Tibial artery (tissue), 4 donors: Measurements from ENCODE around the gene GALK2.

Experiments used
- DNase-seq, 2 donors: peaks; one replicate each; pipeline ENCODE4 v3.0.0-alpha.2; 2019
- H3K27ac ChIP-seq, 2 donors: fragments of 200-600 bp; sonication (generic) in 1 of 2; 1 replicate in 1 of 2; 2 replicates in 1 of 2; pipeline ENCODE4 v1.5.1; 2018 to 2019; ENCODE audit warnings: mild to moderate bottlenecking in 1 of 2
- H3K27me3 ChIP-seq, 2 donors: fragments of 200-600 bp; sonication (generic) in 1 of 2; one replicate each; pipeline versions ENCODE4 v1.5.1 to v1.6.0; 2016 to 2019
- H3K36me3 ChIP-seq, 3 donors: fragments of 200-600 bp; sonication (generic) in 2 of 3; one replicate each; pipeline ENCODE4 v1.5.1; 2016 to 2019; ENCODE audit warnings: mild to moderate bottlenecking in 2 of 3
- H3K4me1 ChIP-seq, 4 donors: fragments of 200-600 bp; sonication (generic) in 2 of 4; 1 replicate in 3 of 4; 2 replicates in 1 of 4; pipeline ENCODE4 v1.5.1; 2016 to 2019
- H3K4me3 ChIP-seq, 2 donors: fragments of 200-600 bp; sonication (generic) in 1 of 2; 1 replicate in 1 of 2; 2 replicates in 1 of 2; pipeline ENCODE4 v1.5.1; 2018 to 2019; ENCODE audit warnings: mild to moderate bottlenecking in 2 of 2
- H3K9me3 ChIP-seq, 3 donors: fragments of 200-600 bp; sonication (generic) in 1 of 3; one replicate each; pipeline ENCODE4 v1.5.1; 2016 to 2019
- CTCF ChIP-seq, 2 experiments: fragments of 200-600 bp in 1 of 2; fragments of 450-650 bp in 1 of 2; IDR thresholded peaks; one replicate each; pipeline ENCODE4 v1.5.1; 2017 to 2019; ENCODE audit warnings: antibody characterized with exemption in 2 of 2, mild to moderate bottlenecking in 1 of 2, moderate library complexity in 1 of 2
- intact Hi-C: fragments of 100-400 bp; cut with DNase I; formaldehyde crosslinking; loops from one replicate; pipeline ENCODE4 v1.15.0; 2023; ENCODE audit warnings: low total_unique reads

The GALK2 gene

DNA sequence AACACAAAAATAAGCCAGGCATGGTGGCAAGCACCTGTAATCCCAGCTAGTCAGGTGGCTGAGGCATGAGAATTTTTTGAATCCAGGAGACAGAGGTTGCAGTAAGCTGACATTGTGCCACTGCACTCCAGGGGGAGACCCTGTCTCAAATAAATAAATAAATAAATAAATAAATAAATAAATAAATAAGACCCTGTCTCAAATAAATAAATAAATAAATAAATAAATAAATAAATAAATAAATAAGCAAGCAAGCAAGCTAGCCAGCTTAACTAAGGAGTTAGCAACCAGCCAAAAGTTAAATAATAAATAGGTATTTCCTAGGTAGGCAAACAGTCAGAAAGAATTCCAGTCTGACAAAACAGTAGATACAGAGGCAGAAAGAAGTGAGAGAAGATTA is 123.9 kb downstream of the GALK2 start:
- Histone ChIP-seq H3K27me3 (no peaks in the 10 kb centered on the region), H3K27ac (no peak overlapping the region), H3K4me1 (peaks cover 0 to 1% (median 0%) of the 10 kb centered on the region in 4 donors), H3K36me3 (peaks cover 0 to 28% (median 18%) of the 10 kb centered on the region in 3 donors), H3K9me3 (no peaks in the 10 kb centered on the region), H3K4me3 (no peak overlapping the region)
- TF ChIP-seq CTCF (IDR thresholded peaks at IDR 0.05), result no peak
- intact Hi-C loops, result no loop called here
- DNase-seq, result no peak

GRCh38 chr15:49296258-49296657 is 126.2 kb downstream of the GALK2 start:
- Histone ChIP-seq H3K27ac (no peak overlapping the region), H3K4me3 (no peak overlapping the region), H3K36me3 (peaks cover 0 to 28% (median 18%) of the 10 kb centered on the region in 3 donors), H3K9me3 (no peaks in the 10 kb centered on the region), H3K4me1 (no peaks in the 10 kb centered on the region), H3K27me3 (no peaks in the 10 kb centered on the region)
- no peak for TF ChIP-seq CTCF (IDR thresholded peaks at IDR 0.05)
- intact Hi-C loops, result no loop called here
- DNase-seq, result no peak

- Histone ChIP-seq H3K4me1 (no peaks in the 10 kb centered on the region), H3K4me3 (no peak overlapping the region), H3K36me3 (peaks cover 0 to 22% (median 10%) of the 10 kb centered on the region in 3 donors), H3K27ac (no peak overlapping the region), H3K9me3 (no peaks in the 10 kb centered on the region), H3K27me3 (no peaks in the 10 kb centered on the region)
- TF ChIP-seq CTCF (IDR thresholded peaks at IDR 0.05), result no peak
- intact Hi-C loops, result no loop called here
- no peak for DNase-seq
Observed at GRCh38 chr15:49297584-49297983, 127.5 kb downstream of the GALK2 start.

- H3K9me3 ChIP-seq, result no peaks in the 10 kb centered on the region
- DNase-seq, result no peak
- H3K27me3 ChIP-seq, result no peaks in the 10 kb centered on the region
- peaks cover 17 to 24% (median 20%) of the 10 kb centered on the region in 3 donors for H3K36me3 ChIP-seq
- no peaks in the 10 kb centered on the region for H3K4me1 ChIP-seq
- H3K4me3 ChIP-seq, result no peak overlapping the region
- intact Hi-C loops, result no loop called here
- no peak for TF ChIP-seq CTCF (IDR thresholded peaks at IDR 0.05)
- H3K27ac ChIP-seq, result no peak overlapping the region
Observed at GRCh38 chr15:49300856-49301255, 130.8 kb downstream of the GALK2 start.

DNA sequence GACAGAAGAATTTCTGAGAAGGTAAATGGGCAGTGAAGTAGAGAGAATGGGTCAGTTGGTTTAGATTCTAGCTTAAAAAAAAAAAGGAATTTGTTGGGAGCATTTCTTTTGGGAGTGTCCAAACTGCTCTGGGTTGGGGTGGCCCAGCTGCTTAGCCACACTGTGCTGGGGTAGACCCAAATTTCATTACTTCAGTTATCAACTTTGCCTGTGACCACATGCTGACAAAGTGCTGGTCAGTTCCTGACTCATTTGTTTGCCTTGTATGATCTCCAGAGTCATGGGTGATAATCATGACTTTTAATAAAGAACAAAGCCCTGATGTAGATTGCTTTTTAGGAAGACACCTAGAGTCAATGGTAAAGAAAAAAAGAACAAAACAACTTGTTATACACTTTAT is 131.5 kb downstream of the GALK2 start:
- no peak overlapping the region for H3K27ac ChIP-seq
- H3K9me3 ChIP-seq, result no peaks in the 10 kb centered on the region
- H3K4me3 ChIP-seq, result no peak overlapping the region
- intact Hi-C loops, result no loop called here
- no peak for TF ChIP-seq CTCF (IDR thresholded peaks at IDR 0.05)
- peaks cover 17 to 19% (median 19%) of the 10 kb centered on the region in 3 donors for H3K36me3 ChIP-seq
- H3K4me1 ChIP-seq, result no peaks in the 10 kb centered on the region
- H3K27me3 ChIP-seq, result no peaks in the 10 kb centered on the region
- DNase-seq, result no peak

GRCh38 chr15:49303003-49303402 is 133.0 kb downstream of the GALK2 start:
- no peaks in the 10 kb centered on the region for H3K27me3 ChIP-seq
- no peak for TF ChIP-seq CTCF (IDR thresholded peaks at IDR 0.05)
- DNase-seq, result no peak
- no peak overlapping the region for H3K4me3 ChIP-seq
- intact Hi-C loops, result no loop called here
- H3K27ac ChIP-seq, result no peak overlapping the region
- H3K9me3 ChIP-seq, result no peaks in the 10 kb centered on the region
- peaks cover 15 to 21% (median 19%) of the 10 kb centered on the region in 3 donors for H3K36me3 ChIP-seq
- no peaks in the 10 kb centered on the region for H3K4me1 ChIP-seq
